KMS-11 (cell line): ENCODE measurements around the gene PTGDR2.

Experiments used
- H2AFZ ChIP-seq: fragments of 200-600 bp; sonication (generic); 2 replicates; pipeline ENCODE4 v1.6.1; 2016; ENCODE audit warnings: antibody characterized with exemption, mixed run types, low read depth
- H3K27ac ChIP-seq: fragments of 200-600 bp; sonication (generic); 2 replicates; pipeline ENCODE4 v1.6.1; 2016; ENCODE audit warnings: mild to moderate bottlenecking, mixed run types
- H3K27me3 ChIP-seq: fragments of 200-600 bp; sonication (generic); 2 replicates; pipeline ENCODE4 v1.6.1; 2017; ENCODE audit warnings: mild to moderate bottlenecking, low read depth, mixed run types, moderate library complexity; ENCODE audit not compliant: insufficient read depth
- H3K36me3 ChIP-seq: fragments of 200-600 bp; sonication (generic); 2 replicates; pipeline ENCODE4 v1.6.1; 2017; ENCODE audit warnings: mild to moderate bottlenecking, mixed run types; ENCODE audit not compliant: insufficient read depth
- H3K4me1 ChIP-seq: fragments of 200-600 bp; sonication (generic); 2 replicates; pipeline ENCODE4 v1.6.1; 2016; ENCODE audit warnings: mild to moderate bottlenecking, low read depth, mixed run types; ENCODE audit not compliant: poor library complexity, severe bottlenecking
- H3K4me2 ChIP-seq: fragments of 200-600 bp; sonication (generic); 2 replicates; pipeline ENCODE4 v1.7.0; 2016; ENCODE audit warnings: mild to moderate bottlenecking, mixed run types
- H3K4me3 ChIP-seq: fragments of 200-600 bp; sonication (generic); IDR thresholded peaks from 2 replicates; pipeline ENCODE4 v1.6.1; 2017; ENCODE audit warnings: low read depth, low read length, mixed read lengths; ENCODE audit not compliant: insufficient read depth
- H3K79me2 ChIP-seq: fragments of 200-600 bp; sonication (generic); 2 replicates; pipeline ENCODE4 v1.6.1; 2016; ENCODE audit warnings: low read depth, mixed run types; ENCODE audit not compliant: insufficient read depth
- H3K9ac ChIP-seq: fragments of 200-600 bp; sonication (generic); 2 replicates; pipeline ENCODE4 v1.6.1; 2016; ENCODE audit warnings: mild to moderate bottlenecking, mixed run types
- H4K20me1 ChIP-seq: fragments of 200-600 bp; sonication (generic); 2 replicates; pipeline ENCODE4 v1.6.1; 2016; ENCODE audit warnings: mild to moderate bottlenecking, mixed run types; ENCODE audit not compliant: insufficient read depth
- TF ChIP-seq, protein P1 (sequence below): fragments of 200-600 bp; sonication (generic); conservative IDR thresholded peaks from 2 replicates; pipeline ENCODE4 v1.6.1; 2017; ENCODE audit warnings: low read depth, mild to moderate bottlenecking, antibody characterized with exemption, low read length, moderate library complexity, mixed read lengths

Gene PTGDR2

DNA sequence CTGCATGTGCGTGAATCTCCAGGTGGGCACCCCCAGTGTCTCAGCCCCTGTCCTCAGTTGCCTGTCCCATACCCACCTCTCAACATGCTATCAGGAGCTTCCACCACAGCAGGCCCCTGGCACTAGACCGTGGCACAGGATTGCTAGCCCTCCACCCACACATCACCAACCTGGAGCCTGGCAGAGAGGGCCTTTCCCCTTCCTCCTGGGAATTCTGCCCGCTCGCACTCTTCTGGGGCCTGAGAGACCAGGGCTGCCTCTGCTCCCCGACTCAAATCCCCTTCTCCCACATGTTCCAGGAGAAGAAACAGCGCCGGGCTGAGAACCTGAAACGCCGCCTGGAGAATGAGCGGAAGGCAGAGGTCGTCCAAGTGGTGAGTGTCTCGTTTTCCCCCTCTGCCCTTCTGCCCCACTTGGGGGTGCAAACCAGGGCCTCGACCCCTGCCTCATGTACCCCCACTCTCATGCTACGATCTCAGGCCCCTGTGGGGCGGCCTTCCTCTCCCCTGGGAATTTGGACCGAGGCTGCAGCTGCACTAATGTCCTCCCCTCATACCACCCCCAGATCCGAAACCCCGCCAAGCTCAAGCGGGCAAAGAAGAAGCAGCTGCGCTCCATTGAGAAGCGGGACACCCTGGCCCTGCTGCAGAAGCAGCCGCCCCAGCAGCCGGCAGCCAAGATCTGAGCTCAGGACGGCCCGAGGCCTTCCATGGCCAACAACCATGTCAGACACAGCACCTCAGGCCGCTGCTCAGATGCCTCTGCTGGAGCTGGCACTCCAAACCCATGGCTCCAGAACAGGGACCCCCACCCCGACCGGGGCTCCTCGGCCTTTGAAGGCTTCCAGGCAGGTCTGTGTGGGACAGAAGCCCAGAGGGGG is 5.9 kb downstream of the PTGDR2 start:
- Histone ChIP-seq H3K4me3 (no peak overlapping the region), H2AFZ (no peak overlapping the region), H3K36me3 (peaks cover 6% of the 10 kb centered on the region; the same call in 1 of the 2 replicates), H3K4me2 (no peak overlapping the region), H3K9ac (no peak overlapping the region), H3K79me2 (peaks cover 30% of the 10 kb centered on the region), H3K27ac (no peak overlapping the region), H3K27me3 (no peaks in the 10 kb centered on the region), H3K4me1 (peaks cover 13% of the 10 kb centered on the region), H4K20me1 (no peaks in the 10 kb centered on the region)
- TF ChIP-seq, protein P1, sequence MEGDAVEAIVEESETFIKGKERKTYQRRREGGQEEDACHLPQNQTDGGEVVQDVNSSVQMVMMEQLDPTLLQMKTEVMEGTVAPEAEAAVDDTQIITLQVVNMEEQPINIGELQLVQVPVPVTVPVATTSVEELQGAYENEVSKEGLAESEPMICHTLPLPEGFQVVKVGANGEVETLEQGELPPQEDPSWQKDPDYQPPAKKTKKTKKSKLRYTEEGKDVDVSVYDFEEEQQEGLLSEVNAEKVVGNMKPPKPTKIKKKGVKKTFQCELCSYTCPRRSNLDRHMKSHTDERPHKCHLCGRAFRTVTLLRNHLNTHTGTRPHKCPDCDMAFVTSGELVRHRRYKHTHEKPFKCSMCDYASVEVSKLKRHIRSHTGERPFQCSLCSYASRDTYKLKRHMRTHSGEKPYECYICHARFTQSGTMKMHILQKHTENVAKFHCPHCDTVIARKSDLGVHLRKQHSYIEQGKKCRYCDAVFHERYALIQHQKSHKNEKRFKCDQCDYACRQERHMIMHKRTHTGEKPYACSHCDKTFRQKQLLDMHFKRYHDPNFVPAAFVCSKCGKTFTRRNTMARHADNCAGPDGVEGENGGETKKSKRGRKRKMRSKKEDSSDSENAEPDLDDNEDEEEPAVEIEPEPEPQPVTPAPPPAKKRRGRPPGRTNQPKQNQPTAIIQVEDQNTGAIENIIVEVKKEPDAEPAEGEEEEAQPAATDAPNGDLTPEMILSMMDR, result no peak

DNA sequence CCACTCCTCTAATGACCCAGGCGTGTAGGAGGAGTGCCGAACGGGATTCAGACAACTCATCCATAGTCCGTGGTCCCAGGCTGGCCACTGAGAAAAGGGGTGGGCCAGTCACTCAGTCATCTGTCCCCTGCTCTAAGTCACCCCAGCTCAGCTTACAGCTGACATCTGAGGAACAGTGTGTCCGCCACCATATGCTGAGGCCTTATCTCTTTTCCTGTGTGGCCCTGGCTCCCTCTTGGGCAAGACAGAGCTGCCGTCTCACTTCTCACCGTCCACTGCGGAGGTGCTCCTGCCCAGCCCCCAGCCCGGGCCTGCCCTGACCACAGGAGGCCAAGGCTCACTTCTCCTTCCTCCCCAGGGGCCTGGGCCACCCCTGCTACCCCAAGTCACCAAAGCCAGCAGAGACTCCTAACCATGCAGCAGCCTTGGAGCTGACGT is 7.0 kb downstream of the PTGDR2 start:
- H3K4me2 ChIP-seq, result no peak overlapping the region
- TF ChIP-seq, protein P1, result no peak
- peaks cover 19% of the 10 kb centered on the region for H3K4me1 ChIP-seq
- no peak overlapping the region for H2AFZ ChIP-seq
- no peaks in the 10 kb centered on the region for H3K27me3 ChIP-seq
- no peaks in the 10 kb centered on the region for H4K20me1 ChIP-seq
- no peak overlapping the region for H3K9ac ChIP-seq
- no peak overlapping the region for H3K4me3 ChIP-seq
- peaks cover 41% of the 10 kb centered on the region for H3K79me2 ChIP-seq
- peaks cover 6% of the 10 kb centered on the region; the same call in 1 of the 2 replicates for H3K36me3 ChIP-seq
- no peak overlapping the region for H3K27ac ChIP-seq

DNA sequence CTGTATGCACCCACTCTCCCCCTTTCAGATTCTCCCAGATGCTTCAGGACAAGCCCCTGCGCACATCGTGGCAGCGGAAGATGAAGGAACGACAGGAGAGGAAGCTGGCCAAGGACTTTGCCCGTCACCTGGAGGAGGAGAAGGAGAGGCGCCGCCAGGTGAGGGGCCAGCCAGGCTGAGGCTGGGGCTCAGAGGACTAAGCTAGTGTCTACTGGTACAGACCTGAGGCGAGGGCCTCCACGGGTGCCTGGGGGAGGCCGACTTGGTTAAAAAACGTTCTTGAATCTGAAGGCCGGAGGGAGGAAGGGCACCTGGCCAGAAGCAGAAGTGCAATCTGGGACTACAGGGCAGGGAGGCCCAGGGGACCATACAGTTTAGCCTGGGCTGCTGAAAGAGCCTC is 7.9 kb downstream of the PTGDR2 start:
- H3K27ac ChIP-seq, result no peak overlapping the region
- no peak overlapping the region for H3K4me2 ChIP-seq
- H3K4me3 ChIP-seq, result no peak overlapping the region
- H3K79me2 ChIP-seq, result peaks cover 49% of the 10 kb centered on the region
- H4K20me1 ChIP-seq, result no peaks in the 10 kb centered on the region
- no peak overlapping the region for H3K9ac ChIP-seq
- no peaks in the 10 kb centered on the region for H3K27me3 ChIP-seq
- H3K4me1 ChIP-seq, result peaks cover 19% of the 10 kb centered on the region
- TF ChIP-seq, protein P1, result no peak
- no peak overlapping the region for H2AFZ ChIP-seq
- peaks cover 6% of the 10 kb centered on the region; the same call in 1 of the 2 replicates for H3K36me3 ChIP-seq

DNA sequence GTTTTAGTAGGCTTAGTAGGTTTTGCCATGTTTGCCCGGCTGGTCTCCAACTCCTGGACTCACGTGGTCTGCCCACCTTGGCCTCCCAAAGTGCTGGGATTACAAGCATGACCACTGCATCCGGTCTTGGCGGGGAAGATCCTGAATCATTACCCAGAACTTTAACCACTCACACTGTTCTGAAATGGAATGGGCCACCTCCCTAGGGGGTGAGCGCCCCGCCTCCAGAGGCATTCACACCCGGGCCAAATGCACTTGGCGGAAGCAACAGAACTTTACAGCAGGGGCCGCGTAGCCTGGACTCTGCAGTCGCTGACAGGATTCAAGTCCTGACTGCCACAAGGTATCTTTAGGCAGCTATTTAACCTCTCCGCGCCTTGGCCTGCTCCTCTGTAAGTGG is 8.5 kb downstream of the PTGDR2 start:
- H3K4me1 ChIP-seq, result peaks cover 19% of the 10 kb centered on the region
- no peak overlapping the region for H3K4me3 ChIP-seq
- TF ChIP-seq, protein P1, result no peak
- peaks cover 56% of the 10 kb centered on the region for H3K79me2 ChIP-seq
- H4K20me1 ChIP-seq, result no peaks in the 10 kb centered on the region
- H2AFZ ChIP-seq, result no peak overlapping the region
- H3K9ac ChIP-seq, result no peak overlapping the region
- no peak overlapping the region for H3K4me2 ChIP-seq
- peaks cover 6% of the 10 kb centered on the region; the same call in 1 of the 2 replicates for H3K36me3 ChIP-seq
- H3K27ac ChIP-seq, result no peak overlapping the region
- H3K27me3 ChIP-seq, result no peaks in the 10 kb centered on the region
